SK-N-MC (cell line): ENCODE results near the gene APMAP.

Source experiments
- EZH2 ChIP-seq: fragments of 200-600 bp; sonication (generic); IDR thresholded peaks from one replicate; pipeline ENCODE4 v1.6.1; 2017; ENCODE audit warnings: antibody characterized with exemption
- FOXP2 ChIP-seq: optimal IDR thresholded peaks from 2 replicates; pipeline ENCODE3; 2011; ENCODE audit warnings: mild to moderate bottlenecking, moderate library complexity; ENCODE audit not compliant: insufficient read depth; ENCODE audit errors: extremely low read length, control extremely low read depth
- POLR2AphosphoS5 ChIP-seq: IDR thresholded peaks from 2 replicates; pipeline ENCODE4 v1.6.1; 2012; ENCODE audit warnings: mild to moderate bottlenecking, low read depth, low read length, borderline replicate concordance

DNA sequence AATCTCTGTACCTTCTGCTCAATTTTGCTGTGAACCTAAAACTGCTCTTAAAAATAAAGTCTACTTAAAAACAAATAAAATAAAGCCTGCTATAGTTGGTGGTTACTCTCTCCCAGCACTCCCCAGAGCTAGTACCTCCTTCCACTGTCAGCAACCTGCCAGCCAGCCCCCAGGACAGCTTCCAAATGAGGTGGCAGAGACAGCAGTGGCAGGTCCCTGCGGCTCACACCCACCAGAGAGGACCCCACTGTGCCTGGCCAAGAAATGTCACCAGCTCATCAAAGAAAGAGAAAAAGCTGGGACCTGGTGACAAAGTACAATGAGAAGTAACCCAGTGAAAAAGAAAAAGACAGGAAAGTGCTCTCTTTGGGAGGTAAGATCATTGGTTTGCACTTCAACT is 15.2 kb downstream of the APMAP start:
- TF ChIP-seq POLR2AphosphoS5: no peak
- no peak for TF ChIP-seq EZH2
- no peak for TF ChIP-seq FOXP2
